Activated T-helper 1 cell treated with anti-CD3 and anti-CD28 coated beads, Interleukin-12 subunit alpha, Interleukin-12 subunit beta, Interleukin-2, Interleukin-4 antibody, amounts not matched to agents 30 ng/mL and 10 ng/mL and 1 ng/mL, durations not matched to agents 14 hours and 24 hours and 36 hours (primary cell): ENCODE measurements around the gene RTN4R. TPM values are rescaled to one million over a fixed set of nuclear protein-coding genes. Genes with fewer than 3 reads are reported as not detected.

ENCODE experiments used
- DNase-seq: peaks from one replicate; pipeline ENCODE4 v3.0.0; 2021; ENCODE audit warnings: low spot score
- H3K27ac Mint-ChIP-seq: one replicate; pipeline ENCODE4 v1.8.0; 2021; ENCODE audit warnings: mild to moderate bottlenecking, mixed read lengths
- H3K27me3 Mint-ChIP-seq: one replicate; pipeline ENCODE4 v1.8.0; 2022; ENCODE audit warnings: mild to moderate bottlenecking, moderate library complexity, mixed read lengths; ENCODE audit not compliant: insufficient read depth
- H3K36me3 Mint-ChIP-seq: one replicate; pipeline ENCODE4 v1.8.0; 2021; ENCODE audit warnings: low read depth, mixed read lengths
- H3K4me1 Mint-ChIP-seq: one replicate; pipeline ENCODE4 v1.8.0; 2021; ENCODE audit warnings: low read depth, mixed read lengths
- H3K4me3 Mint-ChIP-seq: one replicate; pipeline ENCODE4 v1.8.0; 2021; ENCODE audit warnings: mild to moderate bottlenecking, moderate library complexity, mixed read lengths
- H3K9me3 Mint-ChIP-seq: one replicate; pipeline ENCODE4 v1.8.0; 2021; ENCODE audit warnings: mixed read lengths
- intact Hi-C: fragments of 100-400 bp; cut with micrococcal nuclease; formaldehyde crosslinking; loops from one replicate; pipeline ENCODE4 v1.15.1; 2024
- total RNA-seq: library from RNA; stranded (reverse); gene quantifications from 2 replicates; pipeline ENCODE4 v1.2.3, GENCODE V29; 2022

Gene RTN4R
- total RNA-seq, 1 donor from 2014 or later, result 1.7 TPM

DNA sequence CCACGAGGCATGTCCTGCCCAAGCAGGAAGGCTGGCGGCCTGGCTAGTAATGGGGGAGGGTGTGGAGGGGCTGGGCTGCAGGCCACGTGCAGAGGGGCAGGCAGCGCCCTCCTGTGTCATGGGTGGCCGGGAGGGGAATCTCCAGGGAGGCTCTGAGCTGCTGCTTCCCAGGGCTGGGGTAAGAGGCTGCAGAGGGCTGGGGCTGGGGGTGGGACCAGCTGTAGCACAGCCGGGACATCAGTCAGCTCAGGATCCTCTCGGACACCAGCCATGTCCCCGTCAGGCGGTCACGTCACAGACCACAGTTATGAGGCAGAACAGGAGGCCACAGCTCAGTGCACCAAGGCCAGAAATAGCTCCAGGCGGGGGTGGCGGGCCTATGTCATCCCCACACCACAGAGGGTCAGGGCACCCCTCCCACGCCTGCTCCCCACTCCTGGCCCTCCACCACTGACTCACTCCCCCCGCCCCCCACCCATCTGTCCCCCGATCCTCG, 21.1 kb downstream of the RTN4R start:
- intact Hi-C loops, result no loop called here
- Mint-ChIP-seq H3K9me3 (no peaks in the 10 kb centered on the region), H3K4me3 (no peak overlapping the region), H3K4me1 (peaks cover 21% of the 10 kb centered on the region), H3K27me3 (no peaks in the 10 kb centered on the region), H3K36me3 (no peaks in the 10 kb centered on the region), H3K27ac (no peak overlapping the region)
- no peak for DNase-seq

DNA sequence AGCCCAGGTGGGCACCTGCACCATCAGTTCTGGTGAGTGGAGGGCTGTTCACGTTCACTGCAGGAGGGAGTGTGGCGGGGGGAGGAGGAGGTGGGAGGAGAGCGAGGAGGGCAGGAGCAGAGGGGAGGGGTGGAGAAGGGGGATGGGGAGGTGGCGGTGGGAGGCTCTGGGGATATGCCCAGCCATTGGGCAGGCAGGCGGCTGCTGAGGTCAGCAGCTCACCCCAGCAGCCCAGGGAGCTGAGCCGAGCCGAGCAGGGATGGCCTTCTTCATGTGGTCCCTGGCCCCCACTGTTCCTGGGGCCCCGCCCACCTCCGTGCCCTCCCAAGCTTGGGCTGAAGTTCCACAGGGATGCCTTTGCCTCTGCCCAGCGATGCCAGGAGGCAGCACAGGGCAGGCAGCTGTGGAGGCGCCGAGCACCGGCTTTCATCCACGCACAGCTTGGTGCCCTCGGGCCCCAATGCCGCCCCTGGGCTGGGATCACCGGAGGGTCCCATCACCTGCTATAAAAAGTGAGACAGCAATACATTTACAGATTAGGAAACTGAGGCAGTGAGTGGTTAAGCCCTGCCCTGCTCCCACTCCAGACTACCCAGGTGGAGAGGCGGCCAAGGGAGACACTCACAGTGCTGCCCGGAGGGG, 21.6 kb downstream of the RTN4R start:
- Mint-ChIP-seq H3K4me3 (no peak overlapping the region), H3K27me3 (no peaks in the 10 kb centered on the region), H3K27ac (no peak overlapping the region), H3K36me3 (no peaks in the 10 kb centered on the region), H3K9me3 (no peaks in the 10 kb centered on the region), H3K4me1 (peaks cover 21% of the 10 kb centered on the region)
- intact Hi-C loops, result no loop called here
- DNase-seq, result no peak

DNA sequence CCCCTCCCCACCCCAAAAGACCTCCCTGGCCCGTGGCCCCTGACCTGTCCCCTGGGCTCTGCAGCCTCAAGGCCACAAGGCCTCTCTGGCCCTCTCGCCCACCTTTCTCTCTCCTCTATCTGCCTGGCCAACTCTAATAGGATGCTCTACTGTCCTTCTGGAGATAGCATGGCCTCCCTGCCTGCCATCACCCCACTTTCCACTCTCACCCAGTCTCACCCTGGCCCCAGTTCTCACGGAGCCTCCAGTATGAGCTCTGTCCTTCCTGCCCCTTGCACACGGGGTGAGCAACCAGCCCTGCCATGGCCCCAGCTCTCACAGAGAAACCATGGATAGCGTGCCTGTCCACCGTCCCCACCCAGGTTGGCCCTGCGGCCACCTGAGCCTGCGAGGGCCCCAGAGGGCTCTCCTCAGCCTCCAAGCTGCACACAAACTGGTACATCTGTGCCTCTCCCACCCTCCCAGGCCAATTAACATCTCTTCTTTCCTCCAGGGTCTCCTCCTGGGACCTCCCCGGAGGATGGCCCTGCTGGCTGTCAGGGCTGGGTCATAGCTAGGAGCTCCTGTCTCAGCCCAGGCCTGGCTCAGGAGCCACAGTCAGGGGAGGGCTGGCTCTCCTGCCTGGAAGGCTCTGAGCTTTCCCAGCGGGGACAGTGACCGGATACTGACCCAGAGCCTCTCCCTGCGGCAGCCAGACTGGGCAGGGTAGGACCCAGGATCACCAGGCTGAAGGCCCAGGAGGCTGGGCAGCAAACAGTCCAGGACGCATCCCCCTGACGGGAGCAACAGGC, 22.3 kb downstream of the RTN4R start:
- peaks cover 21% of the 10 kb centered on the region for H3K4me1 Mint-ChIP-seq

DNA sequence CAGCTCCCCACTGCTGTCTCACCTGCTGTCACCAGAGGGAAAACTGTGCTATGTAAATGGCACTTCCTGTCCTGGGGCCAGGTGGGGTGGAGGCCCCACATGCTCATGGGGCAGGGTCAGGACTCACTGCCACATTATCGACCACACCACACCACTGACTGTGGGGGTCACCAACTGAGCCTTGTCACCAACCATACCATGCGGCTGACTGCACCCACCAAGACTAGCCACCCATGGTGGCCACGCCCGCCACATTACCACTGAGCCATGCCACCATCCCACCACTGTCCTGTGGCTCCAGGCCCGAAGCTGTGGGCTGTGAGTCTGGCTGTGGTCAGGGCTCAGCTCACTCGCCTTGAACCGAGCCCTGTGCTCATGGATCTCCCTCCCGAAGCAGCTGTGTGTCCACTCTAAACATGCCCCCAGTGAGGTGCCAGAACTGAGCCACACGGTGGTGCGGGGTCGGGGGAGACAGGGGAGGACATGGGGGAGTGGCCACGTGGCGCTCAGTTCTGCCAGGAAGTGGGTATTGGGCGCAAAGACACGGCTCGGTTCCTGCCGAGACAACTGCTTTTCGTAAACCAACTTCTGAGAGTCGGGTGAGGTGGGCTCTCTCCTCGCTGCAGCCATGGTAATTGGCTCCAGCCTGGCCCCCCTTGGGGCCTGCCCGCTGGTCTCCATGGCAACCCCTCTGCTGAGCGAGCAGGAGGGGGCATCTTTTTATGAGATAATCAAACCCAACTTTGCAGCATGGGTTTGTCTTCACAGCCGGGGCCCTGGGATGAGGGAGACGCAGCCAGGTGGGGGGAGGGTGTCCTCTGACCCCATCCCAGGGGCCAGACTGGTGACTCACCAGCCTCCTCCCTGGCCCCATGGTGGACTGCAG, 23.2 kb downstream of the RTN4R start:
- H3K27me3 Mint-ChIP-seq, result no peaks in the 10 kb centered on the region
- intact Hi-C loops, result no loop called here
- H3K4me1 Mint-ChIP-seq, result peaks cover 21% of the 10 kb centered on the region
- no peak for DNase-seq
- no peaks in the 10 kb centered on the region for H3K9me3 Mint-ChIP-seq
- H3K36me3 Mint-ChIP-seq, result no peaks in the 10 kb centered on the region
- H3K4me3 Mint-ChIP-seq, result peak overlapping the region; percentile 53
- H3K27ac Mint-ChIP-seq, result peak overlapping the region; percentile 81

More for the DNA sequence above, 22.3 kb downstream of the RTN4R start:
- Mint-ChIP-seq H3K4me3 (no peak overlapping the region), H3K27ac (peak overlapping the region; percentile 47), H3K27me3 (no peaks in the 10 kb centered on the region), H3K36me3 (no peaks in the 10 kb centered on the region), H3K9me3 (no peaks in the 10 kb centered on the region)
- intact Hi-C loops, result no loop called here
- DNase-seq, result no peak

DNA sequence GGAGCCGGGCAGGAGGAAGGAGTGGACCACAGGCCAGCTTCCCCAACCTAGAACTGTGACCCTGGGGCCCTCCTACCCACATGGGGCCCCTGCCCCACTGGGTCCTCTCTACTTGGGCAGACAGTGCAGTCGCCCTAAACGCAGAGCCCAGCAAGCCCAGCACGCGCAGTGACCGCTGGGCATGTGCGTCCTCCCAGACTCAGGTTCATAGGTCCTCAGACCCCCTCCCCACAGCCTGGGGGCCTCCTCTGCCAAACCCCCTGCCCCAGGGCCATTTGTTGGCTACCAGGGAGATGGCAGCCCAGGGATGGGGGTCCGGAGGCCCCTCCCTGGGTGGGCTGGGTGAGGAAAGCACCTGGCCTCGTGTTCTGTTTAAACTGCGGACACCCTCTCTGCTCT, 23.9 kb downstream of the RTN4R start:
- H3K36me3 Mint-ChIP-seq, result no peaks in the 10 kb centered on the region
- H3K4me3 Mint-ChIP-seq, result peak overlapping the region; percentile 53
- DNase-seq, result no peak
- peaks cover 21% of the 10 kb centered on the region for H3K4me1 Mint-ChIP-seq
- intact Hi-C loops, result no loop called here
- peak overlapping the region; percentile 82 for H3K27ac Mint-ChIP-seq
- no peaks in the 10 kb centered on the region for H3K9me3 Mint-ChIP-seq
- H3K27me3 Mint-ChIP-seq, result no peaks in the 10 kb centered on the region

DNA sequence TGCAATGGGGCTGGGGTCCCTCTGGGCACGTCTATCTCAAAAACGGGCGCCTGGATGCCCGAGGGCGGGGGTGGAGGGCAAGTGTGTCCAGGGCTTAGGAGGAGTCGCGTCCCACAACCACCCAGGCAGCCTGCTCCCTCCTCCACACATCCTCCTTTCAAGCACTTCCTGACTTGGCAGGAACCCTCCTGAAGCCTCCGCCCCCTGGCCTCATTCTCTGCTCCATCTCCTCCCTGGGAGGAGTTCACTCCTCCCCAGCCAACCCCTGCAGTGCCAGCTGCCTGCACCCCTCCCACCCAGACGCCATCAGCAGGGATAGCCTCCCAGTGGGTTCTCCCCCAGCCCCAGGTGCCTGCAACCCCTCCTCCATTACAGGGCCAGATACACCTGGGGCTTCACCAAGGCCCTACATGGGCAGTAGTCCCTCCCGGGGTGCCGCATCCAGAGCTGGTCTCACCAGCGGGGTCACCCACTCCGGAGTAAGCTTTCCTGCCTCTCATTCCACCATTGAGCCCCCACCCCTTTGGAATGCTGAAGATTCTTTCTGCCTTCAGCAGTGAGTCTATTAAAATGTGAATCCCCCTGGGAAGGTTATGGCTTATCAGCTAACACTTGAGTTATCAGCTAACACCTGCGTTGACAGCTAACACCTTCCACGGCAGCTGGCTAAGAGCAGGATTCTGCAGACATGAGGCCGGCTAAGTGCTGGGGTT, 24.4 kb downstream of the RTN4R start:
- H3K4me1 Mint-ChIP-seq, result peaks cover 21% of the 10 kb centered on the region
- peak overlapping the region; percentile 82 for H3K27ac Mint-ChIP-seq
- H3K4me3 Mint-ChIP-seq, result no peak overlapping the region
- no peaks in the 10 kb centered on the region for H3K27me3 Mint-ChIP-seq
- DNase-seq, result peak; percentile 54
- no peaks in the 10 kb centered on the region for H3K9me3 Mint-ChIP-seq
- H3K36me3 Mint-ChIP-seq, result no peaks in the 10 kb centered on the region
- intact Hi-C loops, result no loop called here

DNA sequence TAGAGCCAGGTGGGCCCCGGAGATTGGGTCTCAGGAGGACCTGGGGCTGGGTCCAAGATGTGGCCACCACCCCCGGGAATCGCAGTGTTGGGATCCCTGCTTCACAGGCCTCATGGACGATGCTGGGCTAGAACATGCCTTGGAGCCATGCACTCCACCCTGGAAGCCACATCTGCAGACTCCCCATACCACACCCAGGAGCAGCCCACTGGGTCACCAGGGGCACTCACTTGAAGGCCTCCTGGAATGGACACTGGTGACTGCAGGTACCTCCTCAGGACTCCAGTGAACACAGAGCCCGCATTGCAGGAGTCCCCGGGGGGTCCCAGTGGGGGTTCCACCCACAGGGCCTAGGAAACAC, 25.0 kb downstream of the RTN4R start:
- no peak overlapping the region for H3K4me3 Mint-ChIP-seq
- intact Hi-C loops, result no loop called here
- no peaks in the 10 kb centered on the region for H3K9me3 Mint-ChIP-seq
- no peaks in the 10 kb centered on the region for H3K36me3 Mint-ChIP-seq
- H3K4me1 Mint-ChIP-seq, result peaks cover 21% of the 10 kb centered on the region
- no peak for DNase-seq
- H3K27me3 Mint-ChIP-seq, result no peaks in the 10 kb centered on the region
- H3K27ac Mint-ChIP-seq, result no peak overlapping the region

DNA sequence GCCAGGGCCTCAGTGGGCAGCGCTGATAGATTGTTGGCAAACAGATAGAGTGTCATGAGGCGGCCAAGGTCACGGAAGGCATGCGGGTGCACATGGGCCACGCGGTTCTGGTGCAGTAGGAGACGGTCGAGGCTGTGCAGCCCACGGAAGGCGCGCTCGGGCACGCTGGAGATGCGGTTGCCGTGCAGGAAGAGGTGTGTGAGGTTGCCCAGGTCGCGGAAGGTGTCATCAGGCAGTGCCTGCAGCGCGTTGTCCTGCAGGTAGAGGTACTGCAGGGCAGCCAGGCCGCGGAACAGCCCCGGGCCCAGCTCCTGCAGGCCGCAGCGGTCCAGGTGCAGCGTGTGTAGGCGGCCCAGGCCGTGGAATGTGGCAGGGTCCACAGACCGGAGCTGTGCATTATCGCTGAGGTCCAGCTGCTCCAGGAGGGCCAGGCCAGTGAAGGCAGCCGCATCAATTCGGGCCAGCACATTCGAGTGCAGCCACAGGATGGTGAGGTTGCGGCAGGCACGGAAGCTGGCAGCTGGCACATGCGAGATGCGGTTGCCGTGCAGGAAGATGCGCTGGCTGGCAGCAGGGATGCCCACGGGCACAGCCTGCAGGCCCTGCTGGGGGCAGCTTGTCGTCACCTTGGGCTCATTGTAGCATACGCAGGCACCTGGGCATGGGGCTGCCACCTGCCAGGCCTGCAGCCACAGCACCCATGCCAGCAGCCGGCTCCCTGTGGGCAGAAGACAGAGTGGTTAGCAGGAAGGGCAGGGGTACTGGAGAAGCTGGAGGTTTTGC, 25.5 kb downstream of the RTN4R start:
- intact Hi-C loops, result no loop called here
- no peaks in the 10 kb centered on the region for H3K36me3 Mint-ChIP-seq
- H3K27me3 Mint-ChIP-seq, result no peaks in the 10 kb centered on the region
- DNase-seq, result no peak
- no peaks in the 10 kb centered on the region for H3K9me3 Mint-ChIP-seq
- H3K4me3 Mint-ChIP-seq, result no peak overlapping the region
- peaks cover 21% of the 10 kb centered on the region for H3K4me1 Mint-ChIP-seq
- H3K27ac Mint-ChIP-seq, result no peak overlapping the region

DNA sequence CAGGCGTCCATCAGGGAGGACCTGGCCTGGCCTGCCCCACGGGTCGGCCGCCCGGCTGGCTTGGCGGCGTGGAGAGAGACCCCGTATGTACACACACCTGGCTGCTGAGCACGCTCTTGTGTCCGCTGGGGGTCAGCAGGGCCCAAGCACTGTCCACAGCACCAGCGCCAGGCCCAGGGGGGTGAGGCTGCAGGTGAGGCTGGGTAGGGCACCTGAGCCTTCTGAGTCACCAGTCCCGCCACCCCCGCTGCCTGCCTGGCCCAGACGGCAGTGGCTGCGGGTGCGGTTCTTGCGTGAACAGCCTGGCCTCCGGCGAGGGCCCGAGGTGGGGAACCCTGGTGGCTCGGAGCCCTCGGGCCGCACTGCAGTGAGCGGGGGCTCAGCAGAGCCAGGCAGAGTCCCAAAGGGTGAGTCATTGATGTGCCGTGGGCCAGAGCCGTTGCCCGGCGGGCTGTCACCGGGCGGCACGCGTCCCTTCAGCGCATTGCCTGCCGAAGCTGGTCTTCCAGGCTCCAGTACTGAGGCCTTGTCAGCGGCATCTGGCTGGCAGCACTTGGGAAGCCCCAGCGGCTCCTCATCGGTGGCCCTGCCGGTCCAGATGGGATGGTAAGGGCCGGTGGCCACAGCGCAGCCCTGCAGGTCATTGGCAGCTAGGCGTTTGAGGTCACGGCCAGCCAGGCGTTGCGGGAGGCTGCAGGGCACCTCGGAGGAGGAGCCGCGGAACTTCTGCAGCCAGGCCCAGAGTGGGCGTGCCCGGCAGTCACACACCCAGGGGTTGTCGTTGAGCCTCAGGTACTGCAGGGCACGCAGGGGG, 26.3 kb downstream of the RTN4R start:
- H3K4me3 Mint-ChIP-seq, result no peak overlapping the region
- H3K9me3 Mint-ChIP-seq, result no peaks in the 10 kb centered on the region
- DNase-seq, result no peak
- H3K27me3 Mint-ChIP-seq, result no peaks in the 10 kb centered on the region
- no peak overlapping the region for H3K27ac Mint-ChIP-seq
- peaks cover 21% of the 10 kb centered on the region for H3K4me1 Mint-ChIP-seq
- intact Hi-C loops, result no loop called here
- no peaks in the 10 kb centered on the region for H3K36me3 Mint-ChIP-seq

DNA sequence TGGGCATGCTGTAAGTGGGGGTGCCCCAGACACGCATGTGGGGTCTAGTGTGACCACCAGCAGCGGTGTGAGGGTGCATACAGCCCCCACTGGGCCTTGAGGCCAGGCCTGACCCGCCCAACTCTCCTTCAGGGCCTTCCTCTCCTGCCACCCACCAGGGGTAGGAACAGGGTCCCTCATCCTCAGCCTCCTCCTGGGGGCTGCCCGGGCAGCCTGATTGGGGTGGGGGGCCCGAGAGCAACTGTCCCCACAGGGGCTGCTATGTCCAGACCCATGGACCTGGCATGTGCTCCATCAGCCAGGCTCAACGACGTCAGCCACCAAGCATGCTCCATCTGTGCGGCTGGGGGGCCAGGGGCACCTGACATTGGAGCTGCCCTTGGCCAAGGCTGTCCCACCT, 27.2 kb downstream of the RTN4R start:
- H3K9me3 Mint-ChIP-seq, result no peaks in the 10 kb centered on the region
- intact Hi-C loops, result no loop called here
- no peaks in the 10 kb centered on the region for H3K27me3 Mint-ChIP-seq
- no peak overlapping the region for H3K27ac Mint-ChIP-seq
- no peak overlapping the region for H3K4me3 Mint-ChIP-seq
- no peaks in the 10 kb centered on the region for H3K36me3 Mint-ChIP-seq
- DNase-seq, result no peak
- H3K4me1 Mint-ChIP-seq, result peaks cover 21% of the 10 kb centered on the region

DNA sequence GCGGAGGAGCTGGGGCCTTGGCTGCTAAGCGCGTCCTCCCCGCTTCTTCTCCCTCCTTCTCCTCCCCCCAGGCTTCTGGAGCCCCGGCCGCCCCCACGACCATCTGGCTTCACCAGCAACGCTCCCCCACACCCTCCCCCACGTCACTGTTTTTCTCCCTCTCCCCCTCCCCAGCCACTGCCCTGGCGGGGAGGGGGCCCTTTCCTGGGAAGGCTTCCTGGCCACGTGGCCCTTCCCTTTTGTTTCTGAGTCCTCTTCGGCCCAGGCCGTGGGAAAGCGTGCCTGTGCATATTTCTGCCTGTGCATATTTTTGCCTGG, 27.7 kb downstream of the RTN4R start:
- H3K4me1 Mint-ChIP-seq, result peaks cover 18% of the 10 kb centered on the region
- no peak overlapping the region for H3K27ac Mint-ChIP-seq
- no peaks in the 10 kb centered on the region for H3K36me3 Mint-ChIP-seq

More for the DNA sequence above, 27.7 kb downstream of the RTN4R start:
- intact Hi-C loops, result no loop called here
- Mint-ChIP-seq H3K4me3 (no peak overlapping the region), H3K9me3 (no peaks in the 10 kb centered on the region), H3K27me3 (no peaks in the 10 kb centered on the region)
- DNase-seq, result no peak
